HG03457 (cell line): ENCODE results near the gene GALNT14.

Experiments used
- ATAC-seq: cut with Tn5 transposase; IDR thresholded peaks from one replicate; pipeline ENCODE4 v1.9.1; 2021; ENCODE audit warnings: moderate number of reproducible peaks; ENCODE audit not compliant: unreplicated experiment

The GALNT14 gene

DNA sequence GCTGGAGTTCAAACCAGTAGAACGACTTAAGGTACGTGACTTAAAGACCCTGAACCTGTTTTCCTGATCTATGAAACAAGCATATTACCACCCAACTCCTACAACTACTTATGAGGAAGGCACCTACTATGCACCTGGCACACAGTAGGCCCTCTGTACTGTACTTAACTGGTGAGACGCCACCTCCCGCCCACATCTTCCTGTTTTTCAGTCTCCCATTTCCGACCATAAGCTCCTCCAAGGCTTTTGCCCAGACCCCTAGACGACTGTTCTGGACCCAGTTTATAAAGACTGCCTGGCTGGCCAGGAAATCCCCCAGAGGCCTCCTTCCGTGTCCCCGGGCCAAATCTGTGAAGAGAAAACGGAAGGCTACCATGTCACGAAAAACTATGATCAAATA lies 1.5 kb downstream of the GALNT14 start:
- ATAC-seq, result no peak

DNA sequence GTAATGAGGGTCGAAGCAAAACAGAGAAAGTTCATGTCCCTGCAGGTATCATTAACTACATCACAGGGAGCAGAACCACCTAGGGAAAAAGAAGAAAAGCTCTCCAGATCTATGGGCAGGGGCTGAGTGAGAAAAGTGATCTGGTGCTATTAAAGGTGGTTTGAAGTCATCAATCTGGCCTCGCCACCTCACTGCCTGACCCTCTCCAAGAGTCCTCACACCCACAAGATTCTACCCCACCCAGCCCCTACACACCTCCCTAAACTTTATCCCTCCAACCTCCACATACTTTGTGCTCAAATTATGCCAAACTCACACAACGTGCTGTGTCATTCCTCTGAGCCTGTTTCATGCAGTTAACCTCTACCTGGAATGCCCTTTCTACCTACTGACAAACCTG lies 2.2 kb downstream of the GALNT14 start:
- ATAC-seq, result no peak

DNA sequence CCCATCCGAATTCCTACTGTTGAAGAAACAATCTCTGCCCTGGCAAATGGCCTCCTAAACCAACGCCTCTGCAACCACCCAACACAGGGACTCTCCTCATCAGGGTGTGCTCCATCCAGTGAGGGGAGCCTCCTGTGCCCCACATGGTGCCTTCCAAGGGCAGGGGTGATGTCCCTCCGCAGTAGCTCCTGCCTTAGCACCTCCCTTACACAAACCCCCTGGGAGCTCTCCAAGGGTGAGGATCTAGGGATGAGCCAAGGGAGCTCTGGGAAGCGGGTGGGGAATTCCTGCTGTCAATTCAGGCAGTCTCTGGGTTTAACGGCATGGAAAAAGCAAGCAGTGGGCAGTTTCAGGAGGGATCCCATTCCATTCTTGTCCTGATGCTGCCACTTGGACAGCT lies 3.8 kb downstream of the GALNT14 start:
- ATAC-seq, result no peak

DNA sequence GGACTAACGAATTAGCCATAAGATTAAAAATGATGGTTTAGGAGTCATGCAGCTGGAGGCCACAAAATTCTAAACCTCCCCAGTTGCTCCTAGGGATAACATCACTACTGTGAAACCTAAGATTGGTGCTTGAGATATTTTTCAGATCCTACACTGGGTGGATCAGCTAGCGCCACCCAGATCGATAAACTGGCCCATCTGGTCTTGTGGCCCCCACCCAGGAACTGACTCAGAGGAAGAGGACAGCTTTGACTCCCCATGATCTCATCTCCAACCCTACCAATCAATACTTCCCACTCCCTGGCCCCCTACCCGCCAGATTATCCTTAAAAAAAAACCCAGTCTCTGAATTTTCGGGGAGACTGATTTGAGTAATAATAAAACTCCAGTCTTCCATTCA lies 5.5 kb downstream of the GALNT14 start:
- ATAC-seq, result no peak

DNA sequence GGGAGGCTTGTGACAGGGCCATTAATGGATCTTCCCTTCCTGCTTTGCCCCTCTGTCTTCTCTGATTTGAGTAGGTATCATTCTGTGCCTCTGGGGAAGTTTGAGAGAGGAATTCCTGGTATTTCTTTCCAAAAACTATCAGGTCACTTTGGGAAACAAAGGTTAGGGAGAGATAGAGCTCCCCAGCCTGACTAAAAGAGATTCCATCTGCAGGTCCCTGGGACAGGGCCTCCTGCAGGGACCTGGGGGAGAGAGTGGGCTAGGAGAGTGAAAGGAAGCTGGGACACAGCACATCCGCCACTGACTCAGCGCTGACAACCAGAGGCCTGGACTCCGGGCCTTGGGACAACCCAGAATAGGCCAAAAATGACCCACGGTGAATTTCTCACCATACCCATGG lies 6.4 kb downstream of the GALNT14 start:
- no peak for ATAC-seq

DNA sequence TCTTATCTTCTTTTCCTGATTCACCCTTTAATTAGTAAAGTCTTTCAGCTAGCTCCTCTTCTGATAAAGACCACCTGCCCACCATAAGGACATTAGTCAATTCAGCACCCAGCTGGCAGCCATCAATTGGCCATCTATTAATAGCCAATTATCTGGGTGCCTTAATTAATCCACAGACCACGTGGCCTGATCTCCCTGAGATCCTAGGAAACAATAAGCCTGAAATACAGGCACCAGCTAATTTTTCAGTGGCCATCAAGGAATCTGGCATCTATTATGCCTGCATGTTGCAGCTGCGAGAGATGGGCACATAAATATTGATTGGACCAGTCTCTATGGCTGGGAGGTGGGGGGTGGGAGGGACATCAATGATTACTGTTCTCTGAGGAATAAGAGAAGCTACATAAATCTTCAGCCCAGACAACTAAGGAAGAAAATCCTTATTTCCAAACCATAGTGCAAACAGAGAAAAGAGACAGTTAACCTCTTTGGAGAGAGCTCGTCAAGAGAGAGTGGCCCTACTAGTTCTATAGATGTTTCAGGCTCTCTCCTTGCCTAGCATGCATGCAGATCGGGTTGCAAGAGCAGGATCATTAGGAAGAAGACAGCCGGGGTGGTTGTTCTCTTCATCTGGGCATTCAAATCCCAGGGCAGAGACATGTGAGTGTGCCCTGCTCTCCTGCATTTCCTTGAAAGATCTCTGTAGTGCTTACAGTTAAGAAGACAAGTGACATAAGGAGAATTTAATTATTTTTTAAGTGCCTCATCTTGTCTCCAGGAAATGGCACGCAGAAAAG lies 8.7 kb downstream of the GALNT14 start:
- no peak for ATAC-seq

DNA sequence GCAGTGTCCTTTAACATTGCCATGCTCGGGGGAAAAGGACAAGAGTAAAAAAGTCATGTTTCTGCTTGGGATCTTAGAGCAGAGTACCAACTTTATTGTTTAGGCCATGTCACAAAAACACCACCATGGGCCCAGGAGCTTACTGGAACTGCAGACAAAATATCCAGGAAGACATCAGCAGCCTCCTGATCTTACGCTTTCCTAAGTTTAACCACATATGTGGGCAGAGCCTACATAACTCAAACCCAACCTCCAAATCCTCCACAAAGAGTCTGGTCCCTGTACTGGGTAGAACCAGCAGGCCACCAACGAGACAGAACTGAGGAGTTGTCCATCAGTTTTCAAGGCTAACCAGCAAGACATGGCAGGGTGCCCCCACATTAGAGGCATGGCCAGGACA lies 10.3 kb downstream of the GALNT14 start:
- ATAC-seq, result no peak

DNA sequence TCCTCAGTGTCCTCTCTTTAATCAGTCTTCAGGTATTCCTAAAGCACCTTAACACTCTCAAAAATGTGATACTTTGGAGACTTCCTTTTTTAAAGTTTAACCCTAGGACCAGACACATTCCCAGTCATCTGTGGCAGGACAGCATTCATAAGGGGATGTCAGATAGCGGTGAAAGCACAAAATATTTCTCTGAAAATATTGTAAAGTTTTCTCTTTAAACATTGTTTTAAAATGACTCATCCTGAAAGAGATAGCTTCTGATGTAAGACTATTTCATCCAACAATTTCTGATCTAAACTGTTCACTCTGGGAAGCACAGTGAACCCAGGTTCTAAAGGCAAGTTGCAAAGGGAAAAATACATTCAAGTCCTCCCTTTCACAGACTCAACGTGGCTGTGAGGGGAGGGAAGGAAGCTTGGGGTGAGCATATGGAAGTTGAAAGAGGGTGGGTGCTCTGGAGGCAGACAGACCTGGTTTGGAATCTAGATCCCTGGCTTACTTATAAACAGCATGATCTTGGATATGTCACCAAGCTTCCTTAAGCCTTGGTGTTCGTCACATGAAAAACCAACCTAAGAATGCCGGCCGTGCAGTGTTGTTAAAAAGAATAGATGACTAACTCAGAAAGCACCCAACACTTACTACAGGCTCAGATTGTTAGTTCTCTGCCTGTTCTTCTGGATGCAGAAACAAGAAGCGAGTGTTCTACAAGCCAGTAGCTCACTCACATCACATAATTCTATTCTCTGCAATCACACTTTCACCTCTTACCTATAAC lies 12.1 kb downstream of the GALNT14 start:
- ATAC-seq, result no peak

DNA sequence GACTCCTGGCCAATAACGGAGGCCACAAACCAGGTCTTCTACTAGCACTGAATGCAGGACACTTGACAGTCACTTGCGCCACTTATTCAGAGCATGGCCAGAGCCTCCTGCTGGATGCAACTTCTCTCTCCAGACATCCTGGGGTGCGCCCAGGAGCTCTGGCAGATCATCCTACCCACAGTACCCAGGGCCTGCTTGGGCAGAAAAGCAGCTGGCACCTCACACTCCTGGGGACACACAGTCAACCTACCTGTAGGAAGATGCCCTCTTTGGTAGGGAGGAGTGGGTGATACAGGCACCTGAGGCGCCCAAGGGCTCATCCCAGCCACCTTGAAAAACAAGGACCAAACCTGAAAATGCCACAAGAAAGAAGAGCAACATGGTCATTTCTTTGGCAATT lies 13.3 kb downstream of the GALNT14 start:
- ATAC-seq, result no peak

DNA sequence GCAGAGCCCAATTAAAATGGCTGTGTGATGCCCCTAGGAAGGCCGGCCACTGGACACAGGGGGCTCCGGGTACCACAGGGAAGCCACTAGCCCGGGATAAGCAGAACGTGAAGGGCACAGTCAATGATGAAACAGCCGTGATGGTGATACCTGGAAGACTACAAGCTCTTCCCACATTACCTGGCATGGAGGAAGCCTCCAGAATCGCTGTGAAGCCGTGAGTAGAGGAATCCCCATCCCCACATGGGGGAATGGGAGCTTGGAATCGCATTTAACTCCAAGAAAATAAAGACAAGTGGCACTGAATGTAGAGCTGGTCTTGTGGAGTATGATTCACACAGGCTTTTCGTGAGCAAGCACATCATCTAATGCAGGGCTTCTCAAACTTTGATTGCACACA lies 16.1 kb downstream of the GALNT14 start:
- ATAC-seq, result no peak

DNA sequence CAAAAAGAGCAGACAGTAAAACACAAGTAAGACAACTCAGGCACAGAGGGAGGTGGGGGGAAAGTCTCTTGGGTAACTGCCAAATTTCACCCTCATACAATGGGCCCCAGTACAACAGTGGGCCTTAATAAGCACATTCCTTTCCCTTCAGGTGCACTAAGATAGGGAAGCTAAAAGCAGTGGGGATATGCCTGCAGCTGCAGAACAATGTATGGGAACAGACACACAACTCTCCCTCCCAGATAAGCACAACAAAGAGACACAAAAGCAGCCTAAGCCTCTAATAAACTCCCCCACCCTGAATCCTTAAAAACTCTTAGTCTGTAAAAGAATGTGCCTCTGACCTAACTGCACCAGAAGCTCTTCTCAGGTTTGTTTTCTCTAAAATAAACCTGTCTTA lies 24.5 kb downstream of the GALNT14 start:
- no peak for ATAC-seq

DNA sequence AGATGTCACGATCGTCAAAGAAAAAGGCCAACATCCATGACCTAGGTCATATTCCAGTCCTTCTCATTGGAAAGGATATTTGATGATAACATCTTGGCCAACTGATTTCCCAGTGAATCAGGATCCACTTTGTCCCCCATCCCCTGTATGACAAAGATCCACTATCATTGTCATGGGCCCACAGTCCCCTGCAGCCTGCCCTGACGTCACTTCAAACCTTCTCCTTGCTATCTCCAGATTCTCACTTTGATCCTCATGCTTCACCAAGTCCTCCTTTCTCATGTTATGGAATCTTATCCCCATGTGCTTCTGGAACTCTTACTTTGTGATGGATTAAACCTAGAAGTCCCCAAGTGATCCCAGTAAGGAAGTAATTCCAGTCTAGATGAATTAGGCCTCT lies 25.7 kb downstream of the GALNT14 start:
- ATAC-seq, result no peak

DNA sequence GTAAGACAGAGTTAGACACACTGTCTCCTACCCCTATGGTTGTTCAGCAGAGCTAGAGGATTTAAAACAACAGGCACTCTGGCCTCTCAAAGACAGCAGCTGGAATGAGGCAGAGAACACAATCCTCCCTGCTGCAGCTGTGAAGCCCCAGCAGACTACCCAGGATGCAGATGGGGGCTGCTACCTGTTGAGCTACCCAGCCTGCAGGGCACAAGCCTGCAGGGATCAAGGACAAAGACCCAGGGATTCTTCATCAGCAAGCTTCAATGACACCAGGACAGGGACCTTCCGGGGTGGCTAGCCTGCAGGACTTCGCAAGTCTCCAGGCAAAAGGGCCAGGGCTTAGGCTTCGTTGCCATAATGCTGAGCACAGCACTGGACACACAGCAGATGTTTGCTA lies 27.2 kb downstream of the GALNT14 start:
- no peak for ATAC-seq

DNA sequence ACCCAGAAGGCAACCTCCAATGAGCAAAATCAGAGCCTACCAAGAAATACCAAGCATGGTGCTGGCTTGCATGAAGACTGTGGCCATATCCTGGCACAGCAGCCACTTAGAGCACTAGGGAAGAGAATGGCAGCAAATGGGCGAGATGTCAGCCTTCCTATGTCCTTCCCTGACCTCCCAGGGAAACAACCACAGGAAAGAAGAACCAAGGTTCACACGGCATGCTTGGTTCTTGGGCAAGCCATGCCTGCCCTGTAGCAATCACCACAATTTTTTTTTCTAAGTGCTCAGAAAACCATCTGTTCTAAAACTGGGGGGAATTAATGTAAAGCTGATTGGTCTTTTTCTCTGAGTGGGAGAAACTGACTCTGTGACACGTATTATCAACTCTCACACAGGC lies 27.8 kb downstream of the GALNT14 start:
- no peak for ATAC-seq

DNA sequence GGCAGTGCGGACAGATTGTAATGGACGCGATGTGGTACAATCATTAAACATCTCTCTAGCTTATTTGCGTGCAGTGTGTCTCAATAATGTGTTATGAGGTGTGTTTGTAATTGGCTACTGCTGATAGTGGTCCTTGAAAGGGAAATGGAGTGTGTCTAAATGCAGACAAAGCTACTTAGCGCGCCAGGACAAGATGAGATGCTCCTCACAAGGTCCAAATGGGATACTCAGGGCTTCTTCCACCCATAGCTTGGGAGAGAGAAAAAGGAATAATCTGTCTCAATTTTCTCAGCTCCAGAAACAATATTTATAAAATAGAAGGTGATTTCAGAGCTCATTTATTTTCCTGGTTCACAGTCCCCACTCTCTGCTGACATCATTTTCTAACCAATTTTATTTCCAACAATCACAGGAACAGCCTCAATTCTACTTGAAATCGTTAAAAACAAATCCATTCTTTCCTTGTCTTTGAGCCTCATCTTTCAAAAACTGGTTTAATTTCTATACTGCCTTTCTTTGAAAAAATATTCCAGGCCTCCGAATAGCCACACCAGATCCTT lies 28.5 kb downstream of the GALNT14 start:
- no peak for ATAC-seq

DNA sequence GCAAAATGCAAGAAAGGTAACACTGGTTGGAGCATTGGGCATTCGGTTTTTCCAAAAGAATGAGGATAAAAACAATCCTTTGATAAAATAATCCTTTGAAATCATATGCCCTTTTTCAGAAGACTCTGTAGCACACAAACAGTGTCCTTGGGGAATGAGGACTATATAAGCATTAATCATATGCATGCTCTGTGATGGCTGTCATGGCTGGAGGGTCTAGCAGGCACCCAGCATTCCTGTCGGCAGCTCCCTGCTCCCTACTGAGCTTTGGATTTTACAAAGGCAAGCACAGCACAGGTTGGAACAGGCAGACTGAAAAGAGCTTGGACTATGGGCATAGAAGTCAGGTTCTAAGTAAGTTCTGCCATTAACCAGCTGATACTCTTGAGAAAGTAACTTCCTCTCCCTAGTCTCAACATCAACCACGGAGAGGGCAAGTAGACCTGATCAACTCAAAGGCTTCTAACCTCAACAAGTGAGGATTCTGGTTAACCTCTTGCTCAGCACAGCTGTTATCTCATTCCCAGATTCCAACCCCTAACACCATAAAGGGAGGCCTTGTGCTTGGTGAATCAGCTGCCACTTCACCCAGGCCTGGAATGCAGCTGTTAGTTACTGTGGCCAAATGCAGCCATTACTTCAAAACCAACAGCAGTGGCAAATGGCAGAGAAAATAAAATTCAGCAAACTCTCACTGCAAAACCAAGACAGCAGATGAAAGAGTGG lies 29.5 kb downstream of the GALNT14 start:
- no peak for ATAC-seq

DNA sequence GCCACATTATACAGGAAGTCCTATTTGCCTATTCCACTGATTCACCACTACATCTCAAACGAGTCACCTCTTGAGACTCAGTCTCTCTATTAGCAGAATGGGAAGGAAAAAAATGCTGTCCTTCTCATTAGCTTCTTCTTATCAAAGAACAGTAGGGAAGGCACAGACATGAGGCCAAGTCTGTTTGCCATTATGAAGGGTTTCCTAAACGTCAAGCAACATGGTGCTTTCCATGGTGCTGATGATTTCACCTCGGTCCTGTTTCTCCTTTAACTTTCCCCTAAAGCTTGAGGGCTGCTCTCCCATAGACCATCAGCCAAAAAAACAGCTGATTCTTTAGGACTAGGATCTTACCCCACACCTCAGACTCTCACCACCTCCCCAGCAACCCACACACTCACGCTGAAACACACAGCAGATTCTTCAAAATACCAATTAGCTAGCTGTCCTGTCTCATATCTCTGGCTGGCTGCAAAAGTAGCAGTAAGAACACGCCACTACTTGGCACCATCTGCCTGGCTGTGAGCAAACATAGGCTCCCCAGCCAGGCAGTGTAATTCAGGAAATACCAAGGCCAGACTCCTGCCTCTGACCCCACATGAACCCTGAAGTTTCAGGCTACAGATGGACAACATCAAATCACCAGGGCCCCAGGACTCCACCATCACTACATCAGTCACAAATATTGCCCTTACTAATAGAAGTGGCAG lies 30.5 kb downstream of the GALNT14 start:
- no peak for ATAC-seq

DNA sequence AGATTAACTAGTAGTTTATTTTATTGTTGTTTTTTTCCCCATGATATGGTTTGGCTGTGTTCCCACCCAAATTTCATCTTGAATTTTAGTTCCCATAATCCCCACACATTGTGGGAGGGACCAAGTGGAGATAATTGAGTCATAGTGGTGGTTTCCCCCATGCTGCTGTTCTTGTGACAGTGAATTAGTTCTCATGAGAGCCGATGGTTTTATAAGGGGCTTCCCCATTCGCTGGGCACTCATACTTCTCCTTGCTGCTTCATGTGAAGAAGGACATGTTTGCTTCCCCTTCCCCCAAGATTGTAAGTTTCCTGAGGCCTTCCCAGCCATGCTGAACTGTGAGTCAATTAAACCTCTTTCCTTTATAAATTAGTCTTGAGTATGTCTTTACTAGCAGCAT lies 36.5 kb downstream of the GALNT14 start:
- ATAC-seq, result no peak

DNA sequence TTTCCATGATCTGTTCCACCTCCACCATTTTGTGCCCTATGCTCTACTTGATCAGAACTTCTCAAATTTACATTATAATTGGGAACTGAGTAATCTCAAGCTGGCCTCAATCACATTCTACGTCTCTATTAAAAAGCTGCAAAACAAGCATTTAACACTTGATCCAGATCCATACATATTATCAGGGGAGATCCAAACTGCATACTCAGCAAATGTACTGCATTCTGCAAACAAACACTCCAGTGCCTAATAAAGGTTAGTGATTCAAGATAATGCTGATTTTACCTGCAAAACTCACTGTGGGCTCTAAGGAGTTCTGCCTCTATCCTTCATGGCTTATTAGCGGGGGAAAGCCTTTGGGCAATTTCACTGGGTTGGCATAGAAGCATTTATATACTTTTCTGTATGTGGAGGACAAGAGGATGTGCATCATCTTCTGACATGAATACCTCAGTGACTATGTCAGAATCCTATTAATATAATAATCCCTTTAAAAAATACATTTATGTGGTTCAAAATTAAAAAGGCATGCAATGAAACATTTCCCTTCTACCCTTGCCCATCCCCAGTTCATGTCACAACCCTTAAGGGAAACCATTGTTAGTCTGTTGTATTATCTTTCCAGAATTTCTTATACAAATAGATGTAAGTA lies 40.2 kb downstream of the GALNT14 start:
- no peak for ATAC-seq

DNA sequence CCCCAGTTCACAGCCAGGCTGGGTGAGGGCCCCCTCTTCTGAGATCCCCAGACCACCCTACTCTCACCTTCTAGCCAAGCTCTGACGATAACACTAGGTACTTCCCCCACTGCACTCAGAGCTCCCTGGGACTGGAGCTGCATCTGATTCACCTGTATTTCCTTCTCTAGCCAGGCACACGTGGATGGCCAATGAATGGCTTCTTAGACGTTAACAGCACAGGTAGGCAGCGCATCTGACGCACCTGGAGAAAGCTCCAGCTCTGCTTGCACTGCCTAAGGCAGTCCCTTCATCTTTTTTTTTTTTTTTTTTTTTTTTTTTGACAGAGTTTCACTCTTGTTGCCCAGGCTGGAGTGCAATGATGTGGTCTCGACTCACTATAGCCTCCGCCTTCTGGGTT lies 48.1 kb downstream of the GALNT14 start:
- no peak for ATAC-seq
